HepG2 (cell line): ENCODE results near the gene SCRT2.

Experiments
- CTCF ChIP-seq: sonication (generic); formaldehyde crosslinking; IDR thresholded peaks from 2 replicates; pipeline ENCODE4 v1.5.0; 2020; ENCODE audit warnings: mild to moderate bottlenecking, missing genetic modification reagents, moderate library complexity
- HHEX ChIP-seq: IDR thresholded peaks from 2 replicates; pipeline ENCODE4 v1.6.1; 2016; ENCODE audit warnings: control low read depth
- POLR2A ChIP-seq, 2 experiments: IDR thresholded peaks; 2 replicates each; pipeline ENCODE4 v1.6.1; 2011; ENCODE audit warnings: low read depth in 2 of 2, low read length in 2 of 2, mild to moderate bottlenecking in 1 of 2, moderate library complexity in 1 of 2; ENCODE audit not compliant: insufficient read depth in 1 of 2
- ZIK1 ChIP-seq: sonication (generic); formaldehyde crosslinking; IDR thresholded peaks from 2 replicates; pipeline ENCODE4 v1.5.0; 2020; ENCODE audit warnings: mild to moderate bottlenecking, low read depth, missing genetic modification reagents, borderline replicate concordance

- no peak for TF ChIP-seq CTCF
- TF ChIP-seq POLR2A (IDR thresholded peaks at IDR 0.05; ENCODE audit: insufficient read depth in 1 of 2, low read depth in 2 of 2, low read length in 2 of 2): no peak
- no peak for TF ChIP-seq ZIK1 (CRISPR knock-in tag)
- TF ChIP-seq HHEX (CRISPR knock-in tag): no peak
These were observed 26.0 kb upstream of the SCRT2 start for GRCh38 chr20:701401-702129.
